H1 (cell line): ENCODE data around the gene PIAS4. TPM values are rescaled to one million over a fixed set of nuclear protein-coding genes. Genes with fewer than 3 reads are reported as not detected.
A peak's percentile ranks its signal among the peaks of the same experiment; 100 is the strongest.

Experiments used
- CTCF ChIA-PET: fragments of 300-600 bp; sonication (Branson Sonifier 250); formaldehyde crosslinking; loops from one replicate; lab custom pipeline; 2021; ENCODE audit not compliant: partially characterized antibody; lab: Charles Lee
- POLR2A ChIA-PET: fragments of 300-600 bp; sonication (Branson Sonifier 250); formaldehyde crosslinking; loops from one replicate; lab custom pipeline; 2021; ENCODE audit warnings: inconsistent platforms; ENCODE audit not compliant: partially characterized antibody; lab: Charles Lee
- DNase-seq, 2 experiments: peaks; one replicate each; pipeline versions ENCODE4 v3.0.0 to v3.0.0-alpha.2; 2010 to 2022; ENCODE audit warnings: low spot score in 2 of 2, low read depth in 1 of 2, mixed read lengths in 1 of 2
- FAIRE-seq: peaks from 2 replicates; lab custom pipeline; 2011; peaks lifted over from hg19 to GRCh38; lab: Jason Lieb, UNC
- H2AFZ ChIP-seq: 2 replicates; pipeline ENCODE4 v1.8.1; 2012; ENCODE audit warnings: low read length, inconsistent platforms
- H2AK5ac ChIP-seq: 2 replicates; pipeline ENCODE4 v1.6.1; 2013; ENCODE audit warnings: low read depth, low read length
- H2BK120ac ChIP-seq: replicated peaks from 2 replicates; pipeline ENCODE3; 2013; ENCODE audit warnings: low read depth, low read length, inconsistent platforms
- H2BK12ac ChIP-seq: 2 replicates; pipeline ENCODE4 v1.6.1; 2013; ENCODE audit warnings: low read depth, low read length
- H2BK15ac ChIP-seq: 2 replicates; pipeline ENCODE4 v1.6.1; 2013; ENCODE audit warnings: low read length
- H2BK20ac ChIP-seq: 2 replicates; pipeline ENCODE4 v1.6.1; 2013; ENCODE audit warnings: low read length
- H2BK5ac ChIP-seq: 2 replicates; pipeline ENCODE4 v1.6.1; 2013; ENCODE audit warnings: low read depth, low read length
- H3K14ac ChIP-seq: 2 replicates; pipeline ENCODE4 v1.6.1; 2013; ENCODE audit warnings: inconsistent platforms; ENCODE audit not compliant: insufficient read length
- H3K18ac ChIP-seq: 2 replicates; pipeline ENCODE4 v1.6.1; 2013; ENCODE audit warnings: low read length; ENCODE audit errors: extremely low read depth
- H3K23ac ChIP-seq: 2 replicates; pipeline ENCODE4 v1.6.1; 2013; ENCODE audit warnings: inconsistent platforms; ENCODE audit not compliant: insufficient read length
- H3K23me2 ChIP-seq: 2 replicates; pipeline ENCODE4 v1.6.1; 2013; ENCODE audit warnings: low read depth, low read length
- H3K27ac ChIP-seq: 2 replicates; pipeline ENCODE4 v1.6.1; 2011; ENCODE audit warnings: low read depth, low read length, inconsistent platforms
- H3K27me3 ChIP-seq, 4 experiments: replicated peaks in 1 of 4; 1 replicate in 1 of 4; 2 replicates in 3 of 4; pipeline versions ENCODE4 v1.6.1 to v1.8.1; 2011 to 2013; ENCODE audit warnings: low read length in 3 of 4, mild to moderate bottlenecking in 3 of 4, inconsistent platforms in 2 of 4, mixed read lengths in 2 of 4, moderate library complexity in 1 of 4; ENCODE audit not compliant: control insufficient read depth in 3 of 4, insufficient read depth in 3 of 4; ENCODE audit errors: extremely low read depth in 1 of 4
- H3K36me3 ChIP-seq, 4 experiments: 2 replicates each; pipeline versions ENCODE4 v1.6.1 to v1.8.1; 2011 to 2013; ENCODE audit warnings: mild to moderate bottlenecking in 4 of 4, low read length in 3 of 4, moderate library complexity in 2 of 4, control low read depth in 1 of 4, inconsistent platforms in 1 of 4; ENCODE audit not compliant: insufficient read depth in 4 of 4, control insufficient read depth in 2 of 4
- H3K4ac ChIP-seq: replicated peaks from 2 replicates; pipeline ENCODE3; 2013; ENCODE audit warnings: low read length, low read depth, mixed read lengths, inconsistent platforms; ENCODE audit not compliant: insufficient read length
- H3K4me1 ChIP-seq, 4 experiments: replicated peaks in 1 of 4; 1 replicate in 1 of 4; 2 replicates in 3 of 4; pipeline versions ENCODE4 v1.6.1 to v1.8.1; 2011 to 2013; ENCODE audit warnings: low read length in 3 of 4, inconsistent platforms in 2 of 4, mixed read lengths in 1 of 4; ENCODE audit not compliant: insufficient read depth in 4 of 4, control insufficient read depth in 3 of 4
- H3K4me2 ChIP-seq, 2 experiments: 2 replicates each; pipeline versions ENCODE4 v1.6.1 to v1.8.1; 2011 to 2013; ENCODE audit warnings: low read depth in 2 of 2, low read length in 2 of 2, control low read depth in 1 of 2, inconsistent platforms in 1 of 2, mild to moderate bottlenecking in 1 of 2; ENCODE audit not compliant: insufficient read depth in 1 of 2
- H3K4me3 ChIP-seq, 4 experiments: fragments of 200-600, 300-600 bp in 1 of 4; sonication (generic), shearing (Covaris generic), sonication (Bioruptor Twin) in 1 of 4; 2 replicates each; pipeline versions ENCODE4 v1.5.1 to v1.8.1; 2011 to 2016; ENCODE audit warnings: low read length in 4 of 4, low read depth in 3 of 4, control low read depth in 2 of 4, inconsistent platforms in 2 of 4, mild to moderate bottlenecking in 2 of 4, mixed read lengths in 1 of 4, moderate library complexity in 1 of 4; ENCODE audit not compliant: insufficient read depth in 2 of 4; ENCODE audit errors: extremely low read depth in 1 of 4
- H3K56ac ChIP-seq: replicated peaks from 2 replicates; pipeline ENCODE3; 2013; ENCODE audit warnings: low read depth, mild to moderate bottlenecking, mixed read lengths, low read length, inconsistent platforms; ENCODE audit not compliant: insufficient read length
- H3K79me1 ChIP-seq: 2 replicates; pipeline ENCODE4 v1.6.1; 2013; ENCODE audit warnings: low read depth, low read length, control low read depth
- H3K79me2 ChIP-seq, 2 experiments: 2 replicates each; pipeline versions ENCODE4 v1.6.1 to v1.8.1; 2012 to 2013; ENCODE audit warnings: low read length in 2 of 2, mild to moderate bottlenecking in 2 of 2, inconsistent platforms in 1 of 2; ENCODE audit not compliant: insufficient read depth in 2 of 2, control insufficient read depth in 1 of 2
- H3K9ac ChIP-seq, 4 experiments: replicated peaks in 1 of 4; 1 replicate in 1 of 4; 2 replicates in 3 of 4; pipeline versions ENCODE4 v1.6.1 to v1.8.1; 2011 to 2013; ENCODE audit warnings: low read depth in 3 of 4, low read length in 3 of 4, control low read depth in 2 of 4, mild to moderate bottlenecking in 2 of 4, moderate library complexity in 2 of 4, inconsistent platforms in 1 of 4; ENCODE audit errors: extremely low read depth in 1 of 4
- H3K9me3 ChIP-seq, 2 experiments: 2 replicates each; pipeline versions ENCODE4 v1.6.1 to v1.8.1; 2012 to 2013; ENCODE audit warnings: mild to moderate bottlenecking in 2 of 2, moderate library complexity in 2 of 2, control low read depth in 1 of 2, inconsistent platforms in 1 of 2, low read depth in 1 of 2, low read length in 1 of 2, mixed read lengths in 1 of 2; ENCODE audit not compliant: insufficient read depth in 2 of 2
- H4K20me1 ChIP-seq, 2 experiments: replicated peaks in 1 of 2; 2 replicates each; pipeline versions ENCODE3 to v1.8.1; 2011 to 2013; ENCODE audit warnings: inconsistent platforms in 2 of 2, low read length in 2 of 2, mild to moderate bottlenecking in 1 of 2; ENCODE audit not compliant: insufficient read depth in 2 of 2, control insufficient read depth in 1 of 2
- H4K5ac ChIP-seq: 2 replicates; pipeline ENCODE4 v1.6.1; 2013; ENCODE audit warnings: low read length, low read depth, mixed read lengths, inconsistent platforms; ENCODE audit not compliant: insufficient read length
- H4K8ac ChIP-seq: 2 replicates; pipeline ENCODE4 v1.8.0; 2013; ENCODE audit warnings: mild to moderate bottlenecking, moderate library complexity, low read length, inconsistent platforms; ENCODE audit not compliant: insufficient read depth; ENCODE audit errors: extremely low read depth
- H4K91ac ChIP-seq: replicated peaks from 2 replicates; pipeline ENCODE3; 2013; ENCODE audit warnings: low read length, mixed read lengths, inconsistent platforms; ENCODE audit not compliant: insufficient read length
- GTF2F1 ChIP-seq: IDR thresholded peaks from 2 replicates; pipeline ENCODE4 v1.6.1; 2012; ENCODE audit warnings: low read depth, low read length, improper control_type of control experiment, borderline replicate concordance
- WGBS, 2 experiments: shearing (Covaris generic) in 1 of 2; methylation state at CpG; one replicate each; pipeline versions ENCODE4 v1.1.6 to v1.1.7; 2013 to 2015; ENCODE audit warnings: low lambda C conversion rate in 2 of 2, mixed read lengths in 2 of 2, inconsistent platforms in 1 of 2, low coverage in 1 of 2, missing lambda C conversion rate in 1 of 2; ENCODE audit not compliant: insufficient replicate concordance in 2 of 2, insufficient coverage in 1 of 2, insufficient read length in 1 of 2; ENCODE audit errors: extremely low coverage in 1 of 2, missing lambda C conversion rate in 1 of 2; 5-methylcytosine and 5-hydroxymethylcytosine counted together
- polyA plus RNA-seq, 7 experiments: library from polyadenylated mRNA; depleted of rRNA in 3 of 7; stranded (reverse) in 5 of 7; unstranded in 2 of 7; fragments of >200 nt in 5 of 7; fragments of 200-250 nt in 2 of 7; gene quantifications; 1 replicate in 5 of 7; 2 replicates in 1 of 7; 4 replicates in 1 of 7; pipeline versions ENCODE4 v1.2.1 to v1.2.3, GENCODE V29; 2011 to 2013; ENCODE audit warnings: missing spikeins in 2 of 7, mixed read lengths in 2 of 7
- total RNA-seq: library from RNA; stranded (reverse); fragmentation: NEBNext Ultra II Directional; extraction: Animal tissue kit (Norgen Biotek cat#: 25700); gene quantifications from 2 replicates; pipeline ENCODE4 v1.2.1, GENCODE V29; 2021
- TF ChIP-seq, protein P1 (sequence below): IDR thresholded peaks from 2 replicates; pipeline ENCODE4 v1.6.1; 2012; ENCODE audit warnings: low read length, inconsistent platforms

The PIAS4 gene
- total and polyA plus RNA-seq, 2 of the 8 experiments (the other 6 are each of a cell fraction or from before 2014, with no cell fraction given), result 30.2 to 51.4 TPM

GRCh38 chr19:3970808-3971598, 36.5 kb upstream of the PIAS4 start, which contains the start of gene DAPK3:
DAPK3 (minus strand) TSS chr19:3971099; CDS start chr19:3969735, 1,364 bp downstream.
- peak within 1 kb of the TSS; percentile 75; the same call in 1 of the 2 replicates for H2BK12ac ChIP-seq
- no peak within 1 kb of the TSS for H2BK120ac ChIP-seq
- H3K79me2 ChIP-seq, result peaks cover 8 to 36% of the 10 kb centered on the region in 2 experiments; a peak in 3 of 4 replicates
- WGBS, 2 experiments, result 3% methylated on average over 54 of the region's 73 CpGs; no CpG with 5 or more reads in 1 of the 2 experiments
- H3K4me3 ChIP-seq, result peak within 1 kb of the TSS; percentile 69 to 92 (median 75)
- no peak within 1 kb of the TSS for H4K91ac ChIP-seq
- peaks cover 12 to 29% (median 20%) of the 10 kb centered on the region in 4 experiments for H3K36me3 ChIP-seq
- peak within 1 kb of the TSS; percentile 78; the same call in 1 of the 2 replicates for H3K27ac ChIP-seq
- CTCF ChIA-PET, result interaction anchor here (0.5 to 1.6 kb wide), 5 partner anchors 14 to 133 kb away, joined by 3 to 6 read pairs (median 3); partner anchors contain the start of gene EEF2
- H4K5ac ChIP-seq, result peak within 1 kb of the TSS; percentile 28
- H3K79me1 ChIP-seq, result peaks cover 2% of the 10 kb centered on the region; the same call in 1 of the 2 replicates
- H2BK15ac ChIP-seq, result no peak within 1 kb of the TSS
- H2AK5ac ChIP-seq, result 0 out of 2 replicates have a peak within 1 kb of the TSS, but pooled peaks have one; percentile 77
- H2BK20ac ChIP-seq, result no peak within 1 kb of the TSS
- peak within 1 kb of the TSS; percentile 78 for H3K18ac ChIP-seq
- peak within 1 kb of the TSS; percentile 82 to 87 (median 84) for H3K9ac ChIP-seq
- H4K8ac ChIP-seq, result peak within 1 kb of the TSS; percentile 94
- DNase-seq (peak; percentile 97 to 98), FAIRE-seq (no peak)
- H2BK5ac ChIP-seq, result 0 out of 2 replicates have a peak within 1 kb of the TSS, but pooled peaks have one; percentile 52
- H3K4me1 ChIP-seq, result peaks cover 2 to 14% (median 6%) of the 10 kb centered on the region in 4 experiments; a peak in 6 of 7 replicates
- H3K23me2 ChIP-seq, result peaks cover 7% of the 10 kb centered on the region; the same call in 1 of the 2 replicates
- H3K23ac ChIP-seq, result no peak within 1 kb of the TSS
- H3K4me2 ChIP-seq, result peak within 1 kb of the TSS; percentile 88 to 92
- no peak within 1 kb of the TSS for H2AFZ ChIP-seq
- H3K27me3 ChIP-seq, result no peaks in the 10 kb centered on the region
- H3K9me3 ChIP-seq, result no peaks in the 10 kb centered on the region
- H3K56ac ChIP-seq, result peak within 1 kb of the TSS; percentile 64
- H4K20me1 ChIP-seq, result peaks cover 18 to 28% of the 10 kb centered on the region in 2 experiments
- H3K14ac ChIP-seq, result no peak within 1 kb of the TSS
- POLR2A ChIA-PET, result interaction anchor here (0.7 to 24.8 kb wide), 21 partner anchors 10 to 209 kb away, joined by 3 to 870 read pairs (median 4); partner anchors contain the start of genes EEF2, MRPL54, NMRK2 and ZFR2
- no peak within 1 kb of the TSS for H3K4ac ChIP-seq
- TF ChIP-seq, protein P1, sequence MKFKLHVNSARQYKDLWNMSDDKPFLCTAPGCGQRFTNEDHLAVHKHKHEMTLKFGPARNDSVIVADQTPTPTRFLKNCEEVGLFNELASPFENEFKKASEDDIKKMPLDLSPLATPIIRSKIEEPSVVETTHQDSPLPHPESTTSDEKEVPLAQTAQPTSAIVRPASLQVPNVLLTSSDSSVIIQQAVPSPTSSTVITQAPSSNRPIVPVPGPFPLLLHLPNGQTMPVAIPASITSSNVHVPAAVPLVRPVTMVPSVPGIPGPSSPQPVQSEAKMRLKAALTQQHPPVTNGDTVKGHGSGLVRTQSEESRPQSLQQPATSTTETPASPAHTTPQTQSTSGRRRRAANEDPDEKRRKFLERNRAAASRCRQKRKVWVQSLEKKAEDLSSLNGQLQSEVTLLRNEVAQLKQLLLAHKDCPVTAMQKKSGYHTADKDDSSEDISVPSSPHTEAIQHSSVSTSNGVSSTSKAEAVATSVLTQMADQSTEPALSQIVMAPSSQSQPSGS, result 0 out of 2 replicates have a peak, but pooled peaks have one; percentile 19
- no peak for TF ChIP-seq GTF2F1
